Stimulated activated CD4-positive, alpha-beta T cell treated with anti-CD3 and anti-CD28 coated beads, Interleukin-1b, Interleukin-23, amount 100 ng/mL, for 24 hours (primary cell): Measurements from ENCODE around the gene CDYL.

ENCODE experiments used
- DNase-seq, 4 experiments: peaks; one replicate each; pipeline ENCODE4 v3.0.0-alpha.2; 2020; ENCODE audit warnings: low read depth in 4 of 4, low spot score in 1 of 4

Gene CDYL

DNA sequence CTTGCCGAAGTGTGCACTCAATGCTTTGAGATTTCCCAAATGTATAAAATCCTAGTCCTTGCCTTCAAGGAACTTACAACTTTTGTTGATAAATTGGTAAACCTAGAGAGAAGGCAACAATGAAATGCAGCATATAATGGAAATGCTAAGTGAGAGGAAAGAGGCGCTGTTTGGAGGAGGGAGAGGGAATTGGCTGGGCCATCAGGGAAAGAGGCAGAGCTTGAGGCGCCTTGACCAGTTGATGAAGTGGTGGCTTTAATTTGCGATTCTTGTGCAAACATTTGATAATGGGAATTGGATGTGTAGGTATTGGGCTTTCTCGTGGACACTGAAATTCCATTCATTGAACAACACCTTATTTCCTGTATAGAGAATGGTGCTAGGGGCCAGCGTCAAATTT, 1.9 kb upstream of the CDYL start:
- DNase-seq, result no peak

- DNase-seq, result peak in 2 of 4 experiments; percentile 2 to 8
These were observed 1.3 kb upstream of the CDYL start for GRCh38 chr6:4774715-4775493.

DNA sequence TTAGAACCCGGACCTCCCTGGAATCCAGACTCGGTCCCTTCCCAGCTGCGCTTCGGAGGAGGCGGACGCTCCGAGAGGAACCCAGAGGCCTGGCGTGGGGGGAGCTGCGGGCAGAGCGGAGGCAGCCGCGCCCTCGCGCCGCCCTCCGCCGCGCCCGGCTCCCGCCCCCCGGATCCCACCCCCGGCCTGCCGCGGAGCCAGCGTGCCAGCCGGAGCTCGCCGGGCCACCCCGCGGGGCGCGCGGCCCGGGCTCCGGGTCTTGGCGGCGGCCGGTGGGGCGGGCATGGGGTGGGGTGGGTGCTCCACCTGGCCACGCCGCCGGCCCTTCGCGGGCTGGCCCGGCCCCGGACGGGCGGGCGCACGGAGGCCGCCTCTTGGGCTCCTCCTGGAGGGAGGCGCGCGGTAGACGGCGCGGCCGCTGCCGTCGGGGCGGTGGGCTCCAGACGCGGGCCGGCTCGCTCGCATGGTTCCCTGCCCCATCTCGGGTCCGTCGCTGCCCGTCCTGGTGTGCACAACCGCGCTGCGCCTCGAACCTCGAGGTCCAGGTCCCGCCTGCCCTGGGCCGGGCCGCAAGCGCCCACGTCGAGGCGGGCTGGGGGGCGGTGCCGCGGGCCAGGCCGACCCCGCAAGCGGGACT, 592 bp upstream of the CDYL start:
- peak; percentile 20 to 51 (median 36) for DNase-seq

DNA sequence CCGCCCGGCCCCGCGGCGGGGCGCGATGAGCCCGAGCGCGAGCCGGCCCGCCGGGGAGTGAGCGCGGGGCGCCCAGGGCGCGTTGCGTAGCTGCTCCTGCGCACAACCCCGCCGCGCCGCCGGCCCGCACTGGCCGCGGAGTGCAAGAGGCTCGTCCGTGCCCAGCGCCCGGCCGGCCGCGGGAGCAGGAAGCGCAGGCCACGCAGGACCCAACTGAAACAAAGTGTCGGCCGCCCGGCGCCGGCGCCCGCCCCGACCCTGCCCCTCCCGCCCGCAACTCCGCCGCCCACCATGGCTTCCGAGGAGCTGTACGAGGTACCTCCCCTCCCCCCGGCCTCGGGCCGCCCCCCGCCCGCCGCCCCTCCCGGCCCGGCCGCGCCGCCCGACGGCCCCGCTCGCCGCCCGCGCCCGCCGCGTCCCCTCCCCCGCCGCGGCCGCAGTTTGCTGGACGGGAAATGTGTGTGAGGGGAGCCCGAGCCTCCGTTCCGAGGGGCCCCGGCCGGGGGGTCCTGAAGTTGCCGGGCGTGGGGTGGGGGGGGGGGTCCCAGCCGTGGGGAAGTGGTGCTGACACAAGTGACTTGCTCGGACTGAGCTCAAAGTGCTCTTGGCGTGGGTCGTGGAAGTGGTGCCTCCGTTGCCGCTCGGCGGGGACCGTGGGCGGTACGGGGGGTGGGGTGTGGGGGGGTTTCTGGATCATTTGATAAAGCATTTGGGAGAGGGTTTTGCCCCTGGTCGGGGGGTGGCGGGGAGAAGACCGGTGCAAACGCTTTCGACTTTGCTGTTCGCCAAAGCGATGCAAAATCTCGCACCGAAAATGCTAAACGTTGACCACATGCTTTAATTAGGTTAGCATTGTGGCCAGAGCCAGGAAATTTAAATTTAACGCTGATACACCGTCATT, 539 bp downstream of the CDYL start:
- peak in 3 of 4 experiments; percentile 14 to 25 (median 17) for DNase-seq

DNA sequence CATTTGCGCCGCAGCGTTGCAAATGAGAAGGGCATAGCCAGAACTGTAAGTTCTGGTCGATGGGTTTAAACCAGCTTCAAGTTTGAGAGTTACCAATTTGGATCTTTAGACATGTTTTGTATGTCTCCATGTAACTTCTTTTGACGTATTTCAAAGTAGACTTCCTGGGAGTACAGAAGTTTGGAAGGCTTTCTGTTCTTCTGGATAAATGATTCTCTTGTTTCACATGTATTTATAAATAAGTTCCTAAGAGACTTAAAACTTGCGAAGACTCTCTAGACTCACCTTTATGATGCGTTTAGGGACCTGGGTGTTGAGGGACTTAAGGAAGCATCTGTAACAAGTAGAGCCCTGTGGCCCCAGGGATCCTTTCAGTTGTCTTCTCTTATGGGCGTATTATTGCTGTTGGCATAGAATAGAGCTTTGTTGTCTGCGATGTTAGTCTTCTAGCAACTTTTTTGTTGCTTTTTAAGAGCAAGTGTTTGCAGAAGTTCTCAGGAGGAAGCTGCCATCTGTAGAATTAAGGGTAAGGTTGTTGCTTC, 1.3 kb downstream of the CDYL start:
- DNase-seq, result no peak

DNA sequence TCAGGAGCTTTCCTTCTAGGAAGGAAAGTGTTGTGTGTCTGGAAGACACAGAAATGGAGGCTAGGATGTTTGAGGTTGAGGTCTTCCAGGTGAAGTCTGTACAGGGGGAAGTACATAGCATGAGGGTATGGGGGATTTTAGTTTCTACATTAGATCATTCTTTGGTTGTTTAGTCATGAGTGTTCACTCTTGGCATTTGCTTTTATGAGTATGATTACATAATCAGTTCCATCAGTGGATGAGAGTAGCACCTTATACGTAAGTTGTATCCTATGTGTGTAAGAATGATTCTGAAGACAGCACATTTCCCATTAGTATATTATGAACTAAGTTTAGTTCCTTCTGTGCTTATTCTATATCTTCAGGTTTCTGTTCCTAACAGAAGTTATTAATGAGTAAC, 1.9 kb downstream of the CDYL start:
- no peak for DNase-seq

- DNase-seq, result no peak
These were observed 4.2 kb downstream of the CDYL start for GRCh38 chr6:4780360-4780812.

GRCh38 chr6:4781426-4781825, 5.2 kb downstream of the CDYL start:
- DNase-seq, result no peak

DNA sequence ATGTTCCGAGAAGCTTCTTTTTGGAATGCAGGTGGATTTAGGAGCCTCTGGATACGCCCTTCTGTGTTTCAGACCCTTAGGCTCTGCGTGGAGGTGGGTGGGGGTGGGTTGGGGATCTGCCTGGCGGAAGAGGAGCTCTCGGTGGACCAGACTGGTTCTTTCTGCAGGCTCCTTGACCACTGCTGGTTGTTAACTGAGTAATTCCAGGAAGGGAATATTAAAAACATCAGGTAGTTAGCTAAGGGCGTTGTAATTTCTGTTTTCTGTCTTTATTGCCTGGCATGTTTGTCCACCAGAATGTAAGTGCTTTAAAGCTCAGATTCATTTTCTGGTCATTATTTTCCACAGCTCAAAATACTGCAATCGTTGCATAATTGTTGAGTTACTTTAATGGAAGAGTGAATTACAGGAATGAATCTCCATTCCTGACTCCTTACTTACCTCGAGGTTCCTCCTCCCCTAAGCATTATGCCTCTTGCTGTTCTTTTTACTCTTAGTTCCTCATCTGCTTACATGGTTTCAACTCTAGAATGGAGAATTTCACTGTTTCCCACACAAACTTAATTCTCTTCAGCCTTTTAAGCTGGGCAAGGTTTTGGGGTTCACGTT, 5.9 kb downstream of the CDYL start:
- DNase-seq, result no peak

GRCh38 chr6:4786996-4787395, 10.8 kb downstream of the CDYL start:
- no peak for DNase-seq

DNA sequence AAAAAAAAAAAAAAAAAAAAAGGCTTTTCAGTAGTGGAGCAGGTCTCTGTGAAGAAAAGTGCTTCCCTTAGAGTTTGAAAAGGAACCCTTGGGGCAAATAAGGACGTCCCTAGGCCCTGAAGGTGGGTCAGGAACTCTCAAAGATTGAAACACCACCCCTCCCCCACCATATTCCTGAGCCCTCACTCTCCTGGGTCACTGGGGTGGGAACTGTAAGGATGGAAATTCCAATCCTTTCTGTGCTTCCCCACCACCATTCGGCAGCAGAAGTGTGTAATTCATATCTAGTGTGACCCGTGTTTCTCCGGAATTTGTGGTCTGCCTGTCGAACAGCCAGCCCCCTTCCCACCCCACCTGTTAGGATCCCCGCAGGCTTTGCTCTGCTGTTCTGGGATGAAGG, 12.3 kb downstream of the CDYL start:
- DNase-seq, result no peak

- no peak for DNase-seq
These were observed 12.9 kb downstream of the CDYL start for GRCh38 chr6:4788953-4789584.

GRCh38 chr6:4790158-4790899, 14.1 kb downstream of the CDYL start:
- no peak for DNase-seq

- no peak for DNase-seq
These were observed 18.0 kb downstream of the CDYL start for GRCh38 chr6:4794140-4794707.

- DNase-seq, result no peak
These were observed 21.4 kb downstream of the CDYL start for GRCh38 chr6:4797587-4797986.

DNA sequence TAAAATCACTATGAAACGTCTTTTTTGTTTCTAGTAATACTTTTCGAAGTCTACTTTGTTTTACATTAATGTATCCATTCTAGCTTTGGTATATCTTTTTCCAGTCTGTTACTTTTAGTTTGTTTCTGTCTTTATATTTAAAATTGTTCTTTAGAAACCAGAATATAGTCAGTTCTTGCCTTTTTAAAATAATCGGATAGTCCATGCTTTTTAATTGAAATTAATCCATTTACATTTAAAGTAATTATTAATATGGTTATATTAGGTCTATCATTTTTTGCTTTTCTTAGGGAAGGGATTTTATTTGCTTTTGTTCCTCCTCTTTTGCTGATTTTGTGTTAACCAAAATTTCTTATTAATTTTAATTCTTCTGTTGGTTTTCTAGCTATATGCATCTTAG, 23.7 kb downstream of the CDYL start:
- no peak for DNase-seq

GRCh38 chr6:4800662-4801061, 24.5 kb downstream of the CDYL start:
- DNase-seq, result no peak

GRCh38 chr6:4801491-4802110, 25.4 kb downstream of the CDYL start:
- no peak for DNase-seq

GRCh38 chr6:4802312-4802935, 26.2 kb downstream of the CDYL start:
- no peak for DNase-seq
